HG02973 (cell line): Measurements from ENCODE around the gene WDR6.

ENCODE experiments used
- ATAC-seq: cut with Tn5 transposase; IDR thresholded peaks from one replicate; pipeline ENCODE4 v1.9.1; 2021; ENCODE audit warnings: moderate library complexity; ENCODE audit not compliant: unreplicated experiment

WDR6 gene

DNA sequence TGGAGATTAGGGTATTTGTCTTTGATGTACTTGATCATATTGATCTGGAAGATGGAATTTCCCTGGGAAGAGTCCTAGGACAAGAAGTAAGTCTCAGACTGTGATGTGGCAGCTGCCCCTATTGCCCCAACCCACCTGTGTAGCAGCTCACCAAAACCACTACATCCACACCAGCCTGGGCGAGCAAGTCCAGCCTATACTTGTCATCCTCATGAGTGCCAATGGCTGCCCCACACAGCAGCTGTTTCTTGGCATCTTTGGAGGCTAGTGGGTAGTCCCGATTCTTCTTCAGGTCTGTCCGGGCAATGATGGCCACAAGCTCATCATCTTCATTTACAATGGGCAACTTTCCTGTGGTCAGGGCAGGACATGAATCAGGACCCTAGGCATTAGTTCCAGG is 19.3 kb downstream of the WDR6 start:
- ATAC-seq = no peak

DNA sequence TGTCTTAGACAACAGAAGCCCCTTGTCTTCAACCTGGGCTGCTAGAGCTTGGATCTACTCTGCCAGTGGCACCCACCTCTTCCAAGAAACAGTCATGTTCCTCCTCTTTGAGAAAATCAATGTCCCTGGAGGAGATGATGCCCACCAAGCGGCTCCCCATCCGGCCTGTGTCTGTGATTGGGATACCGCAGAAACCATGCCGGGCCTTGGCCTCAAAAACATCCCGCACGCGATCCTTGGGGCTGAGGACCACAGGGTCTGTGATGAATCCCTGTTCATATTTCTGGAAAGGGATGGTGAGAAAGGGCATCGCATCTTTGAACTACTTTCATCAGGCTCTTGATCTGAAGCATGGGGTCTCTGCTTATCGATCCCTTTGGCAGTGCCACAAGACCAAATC is 20.4 kb downstream of the WDR6 start:
- no peak for ATAC-seq

DNA sequence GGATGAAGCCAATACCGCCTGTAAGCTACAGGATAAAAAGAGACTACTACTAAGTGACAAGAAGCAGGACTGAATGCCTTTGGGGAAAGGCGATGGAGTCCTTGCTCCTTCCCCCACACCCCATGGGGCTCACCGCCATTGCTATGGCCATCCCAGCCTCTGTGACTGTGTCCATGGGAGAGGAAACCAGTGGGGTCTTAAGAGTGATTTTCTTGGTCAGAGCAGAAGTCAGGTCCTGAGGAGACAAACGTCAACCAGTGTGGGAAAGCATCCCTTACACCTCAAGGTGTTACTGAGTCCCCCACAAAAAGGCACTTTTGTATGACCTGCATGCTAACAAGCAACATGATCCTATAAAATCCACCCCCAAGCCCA is 21.1 kb downstream of the WDR6 start:
- ATAC-seq = no peak

DNA sequence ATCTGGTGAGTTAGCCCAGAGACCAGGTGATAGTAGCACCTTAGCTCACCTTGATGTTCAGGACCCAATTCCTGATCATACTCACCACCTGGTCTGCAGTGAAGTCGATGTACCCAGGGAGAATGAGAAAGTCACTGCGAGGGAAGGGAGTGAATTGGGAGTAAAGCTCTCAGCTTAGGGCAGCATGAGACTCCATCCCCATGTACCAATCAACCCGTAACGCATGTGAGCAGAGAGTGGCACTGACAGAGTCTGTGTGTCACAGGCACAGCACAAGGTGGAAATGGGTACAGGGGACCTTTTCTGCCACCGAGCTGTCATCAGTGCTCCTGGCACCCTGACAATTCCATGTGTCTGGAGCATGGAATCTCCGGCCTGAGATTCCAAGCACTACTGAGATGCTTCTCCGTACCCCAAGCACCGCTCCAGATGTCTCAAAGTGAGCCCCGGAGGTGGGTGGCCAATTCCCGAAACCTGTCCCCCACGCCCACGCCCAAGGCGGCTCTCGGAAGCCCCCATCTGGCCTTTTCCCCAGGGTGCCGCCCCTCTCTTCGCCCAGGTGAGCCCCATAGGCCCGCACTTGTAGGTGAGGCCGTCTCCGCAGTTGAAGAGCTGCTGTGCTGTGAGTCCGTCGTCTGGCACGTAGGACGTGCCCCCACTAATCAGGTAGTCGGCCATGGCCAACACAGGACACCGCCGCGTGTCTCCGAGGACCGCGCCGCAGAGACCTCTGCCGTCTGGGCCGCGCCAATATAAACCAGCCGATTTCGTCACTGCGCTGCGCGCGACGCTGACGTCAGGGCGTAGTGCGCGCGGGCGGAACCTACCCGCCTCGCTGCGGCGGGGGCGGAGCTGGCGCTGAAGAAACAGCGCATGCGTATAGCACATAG is 21.7 kb downstream of the WDR6 start, which contains the start of gene IMPDH2:
IMPDH2 (minus strand) TSS at position 726 of the 890 bp plus-strand sequence; CDS start at position 678, 48 bp downstream.
- ATAC-seq = peak; percentile 80

DNA sequence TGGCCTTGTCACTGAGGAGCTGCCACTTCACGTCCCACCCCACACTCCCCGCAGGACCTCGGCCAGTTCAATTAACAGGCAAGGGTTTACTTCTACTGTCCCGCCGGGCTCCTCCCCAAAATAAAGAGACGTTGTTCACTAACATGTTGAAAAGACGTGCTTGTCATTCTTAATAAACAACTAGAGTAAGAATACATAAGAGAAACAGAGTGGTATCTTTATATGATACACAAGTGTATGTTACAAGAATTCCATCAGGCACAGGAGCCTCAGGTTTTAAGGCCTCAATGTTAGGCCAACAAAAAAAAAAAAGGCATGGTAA is 22.3 kb downstream of the WDR6 start:
- no peak for ATAC-seq

DNA sequence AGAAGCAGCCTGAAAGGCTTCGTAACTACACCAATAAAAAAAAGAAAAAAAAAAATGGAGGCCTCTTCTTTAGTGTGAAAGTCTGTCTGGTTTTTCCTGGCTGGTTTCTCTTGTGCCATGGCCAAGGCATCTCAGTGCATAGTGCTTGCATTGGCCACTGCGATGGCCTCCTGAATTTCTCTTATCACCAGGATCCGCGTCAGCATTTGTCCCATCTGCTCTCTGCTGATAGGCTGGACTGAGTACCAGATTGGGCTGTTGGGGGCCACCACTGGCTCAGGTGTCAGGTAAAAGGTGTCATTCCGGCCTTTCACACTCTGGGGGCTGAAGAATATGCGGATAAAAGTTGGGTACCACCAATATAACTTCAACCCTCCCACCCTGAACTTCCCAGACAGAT is 23.1 kb downstream of the WDR6 start:
- no peak for ATAC-seq

DNA sequence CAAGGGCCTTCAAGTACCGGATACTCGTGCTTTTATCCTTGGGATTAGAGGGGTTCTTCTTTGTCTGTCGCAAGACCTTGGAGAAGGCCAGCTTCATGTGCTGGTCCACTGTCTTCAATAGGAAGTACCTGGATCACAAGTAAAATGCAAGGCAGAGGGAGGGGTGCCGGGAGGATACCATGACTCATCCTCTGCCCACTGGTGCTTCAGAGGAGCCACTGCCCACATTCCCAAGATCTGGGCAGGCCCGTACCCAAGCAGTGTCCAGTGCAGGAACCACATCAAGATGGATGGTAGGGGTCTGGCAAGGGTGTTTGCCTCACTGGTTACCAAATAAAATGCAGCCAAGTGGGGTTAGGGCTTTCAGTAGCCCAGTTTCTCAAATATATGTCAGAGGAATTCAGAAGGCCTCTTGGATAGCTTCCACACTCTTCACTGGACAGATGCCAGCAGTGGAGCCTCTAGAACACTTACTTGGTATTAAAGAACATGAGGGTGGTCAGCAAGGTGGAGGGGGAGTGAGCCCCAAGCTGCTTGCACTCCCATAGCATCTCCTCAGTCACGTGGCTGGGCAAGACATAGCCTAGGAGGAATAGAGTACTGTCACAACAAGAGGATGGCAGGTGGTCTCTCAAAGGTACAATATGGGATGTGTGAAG is 25.6 kb downstream of the WDR6 start:
- no peak for ATAC-seq

DNA sequence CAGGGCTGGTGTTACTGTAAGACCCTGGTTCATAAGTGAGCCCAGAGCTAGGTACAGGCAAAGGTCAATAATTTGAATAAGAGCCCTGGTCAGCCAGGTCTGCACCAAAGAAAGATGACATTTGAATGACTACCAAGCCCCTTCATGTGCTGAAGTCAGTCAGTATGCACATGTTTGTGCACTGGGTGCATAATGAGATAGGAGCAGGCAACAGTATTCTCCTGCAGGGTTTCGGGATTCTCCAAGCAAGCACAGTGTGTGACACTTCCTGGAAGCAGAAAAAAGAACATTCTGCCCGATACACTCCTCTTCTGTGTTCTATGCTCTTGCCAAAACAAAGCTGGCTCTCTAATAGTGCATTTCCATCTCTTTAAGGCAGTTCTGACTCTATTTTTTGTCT is 27.5 kb downstream of the WDR6 start:
- ATAC-seq = no peak

DNA sequence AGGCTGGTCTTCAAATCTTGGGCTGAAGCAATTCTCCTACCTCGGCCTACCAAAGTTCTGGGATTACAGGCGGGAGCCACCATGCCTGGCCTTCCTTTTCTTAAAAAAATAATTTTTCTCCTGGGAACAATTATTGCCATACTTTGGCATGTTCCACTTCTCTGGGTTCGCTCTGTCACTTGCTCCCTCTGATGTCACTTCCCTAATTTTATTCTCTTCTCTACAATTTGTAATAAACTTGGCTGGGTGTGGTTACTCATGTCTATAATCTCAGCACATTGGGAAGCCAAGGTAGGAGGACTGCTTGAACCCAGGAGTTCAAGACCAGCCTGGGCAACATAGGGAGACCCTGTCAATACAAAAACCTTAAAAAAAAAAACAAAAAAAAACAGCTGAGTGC is 28.1 kb downstream of the WDR6 start:
- ATAC-seq = no peak

DNA sequence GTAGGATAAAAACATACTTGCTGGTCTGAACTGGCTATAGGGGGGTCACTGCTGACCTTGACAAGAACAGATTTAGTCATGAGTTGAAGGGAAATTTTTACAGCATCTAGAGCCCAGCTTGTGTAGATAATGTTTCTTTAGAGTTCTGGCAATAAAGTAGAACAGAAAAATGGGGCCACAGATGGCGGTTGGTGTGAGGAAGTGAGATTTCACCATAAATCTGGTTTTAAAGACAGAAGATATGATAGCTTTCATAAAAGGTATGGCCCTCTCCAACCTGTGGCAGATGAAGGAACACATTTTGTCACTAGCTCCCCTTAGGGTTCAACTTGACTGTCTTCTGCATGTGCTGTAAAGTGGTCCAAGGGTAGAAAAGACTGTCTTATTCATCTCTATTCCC is 46.4 kb downstream of the WDR6 start:
- ATAC-seq = no peak

DNA sequence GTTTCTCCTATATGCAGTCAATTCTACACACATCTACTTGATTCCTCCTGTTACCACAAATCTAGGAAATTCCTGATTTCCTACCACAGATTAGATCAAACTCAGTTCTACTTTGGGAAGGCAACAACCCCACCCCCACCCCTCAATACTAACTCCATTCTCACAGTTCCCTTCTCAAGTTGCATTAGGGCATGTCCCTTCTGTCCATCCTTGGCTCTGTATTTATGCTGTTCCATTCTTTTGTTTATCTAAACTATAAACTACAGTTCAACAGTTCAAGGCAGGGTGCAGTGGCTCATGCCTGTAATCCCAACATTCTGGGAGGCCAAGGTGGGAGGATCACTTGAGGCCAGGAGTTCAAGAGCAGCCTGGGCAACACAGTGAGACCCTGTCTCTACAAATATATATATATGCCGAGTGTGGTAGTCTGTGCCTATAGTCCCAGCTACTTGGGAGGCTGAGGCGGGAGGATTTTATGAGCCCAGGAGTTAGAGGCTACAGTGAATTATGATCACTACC is 47.2 kb downstream of the WDR6 start:
- ATAC-seq = no peak

DNA sequence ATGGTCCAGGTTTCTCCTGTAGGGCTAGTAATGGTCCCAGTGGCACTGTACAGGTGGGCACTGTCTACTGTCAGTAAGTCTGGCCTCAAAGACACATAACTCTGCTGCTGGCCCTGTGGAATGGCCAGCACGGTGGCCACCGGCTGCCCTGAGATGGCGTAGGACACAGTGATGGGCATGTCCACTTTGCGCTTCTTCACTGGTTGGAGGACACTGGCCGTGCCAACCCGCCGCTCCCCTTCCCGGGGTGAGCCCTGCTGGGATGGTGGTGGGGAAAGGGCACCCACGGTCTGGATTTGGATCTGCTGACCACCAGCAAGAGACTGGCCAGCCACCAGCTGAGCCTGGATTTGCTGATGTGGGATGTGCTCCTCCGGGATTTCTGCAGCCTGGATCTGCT is 50.1 kb downstream of the WDR6 start:
- ATAC-seq = no peak

DNA sequence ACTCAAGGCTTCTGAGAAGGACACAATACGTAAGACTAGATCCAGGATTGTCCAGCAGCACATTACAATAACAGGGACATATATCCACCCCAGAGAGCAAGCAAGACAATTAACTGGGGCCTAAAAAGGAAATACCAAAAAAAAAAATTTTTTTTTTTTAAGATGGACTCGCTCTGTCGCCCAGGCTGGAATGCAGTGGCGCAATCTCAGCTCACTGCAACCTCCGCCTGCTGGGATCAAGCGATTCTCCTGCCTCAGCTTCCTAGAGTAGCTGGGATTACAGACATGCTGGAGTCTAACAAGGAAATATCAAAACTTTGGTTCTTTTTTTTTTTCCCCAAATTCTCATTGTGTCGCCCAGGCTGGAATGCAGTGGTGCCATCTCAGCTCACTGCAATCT is 50.8 kb downstream of the WDR6 start:
- ATAC-seq = no peak
